ENCODE measurements around the gene ASF1A.

Gene ASF1A

DNA sequence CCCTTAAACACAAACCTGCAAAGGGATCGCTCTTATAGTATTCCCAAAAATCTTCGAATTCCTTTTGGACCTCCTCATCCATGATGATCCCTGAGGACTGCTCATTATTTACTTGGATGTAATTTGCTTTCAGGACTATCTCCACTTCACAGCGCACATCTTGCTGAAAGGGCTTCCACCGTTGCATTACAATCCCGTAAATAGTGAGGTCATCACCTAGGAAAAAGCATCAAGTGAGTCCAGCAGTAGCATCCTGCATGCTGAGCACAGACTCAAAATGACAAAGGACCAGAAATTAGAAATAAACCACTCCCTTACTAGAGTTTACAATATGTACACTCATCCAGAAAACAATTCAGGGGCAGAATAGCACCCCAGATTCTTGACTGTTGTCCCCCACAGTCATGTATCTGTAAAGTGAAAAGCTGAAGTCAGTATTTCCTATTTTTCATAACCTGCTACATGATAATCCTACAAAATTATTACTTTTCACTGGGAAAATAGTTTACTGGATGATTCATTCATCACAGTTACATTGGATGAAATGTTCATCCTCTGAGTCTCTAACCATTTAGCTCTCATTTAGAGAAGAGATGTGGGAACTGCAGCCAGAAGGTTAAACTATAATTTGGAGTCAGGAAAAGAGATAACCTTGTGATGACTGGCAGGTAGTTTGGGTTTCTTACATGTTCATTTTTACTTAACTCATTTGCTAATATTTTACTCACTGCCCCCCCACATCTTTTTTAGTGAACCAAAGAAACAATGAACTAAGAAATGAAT lies 23.8 kb downstream of the ASF1A start:
- no peak for DNase-seq

DNA sequence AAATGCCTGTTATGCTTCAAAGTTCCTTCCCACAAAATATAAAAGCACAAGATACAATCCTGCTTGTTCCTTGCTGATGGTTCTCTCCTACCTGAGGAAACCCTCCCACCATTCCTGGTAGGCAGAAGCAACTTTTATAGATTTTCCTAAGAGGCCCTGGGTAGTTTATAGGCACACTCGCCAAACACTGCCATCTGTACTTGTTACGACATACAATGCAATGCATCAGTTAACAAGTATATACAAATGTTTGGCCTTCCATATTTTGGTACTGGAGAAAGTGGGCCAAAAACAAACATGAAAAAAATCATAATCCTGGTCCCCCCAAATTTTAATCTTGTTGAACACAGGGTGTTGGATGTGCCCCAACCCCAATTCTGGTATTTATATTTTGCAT lies 24.4 kb downstream of the ASF1A start:
- no peak for DNase-seq

DNA sequence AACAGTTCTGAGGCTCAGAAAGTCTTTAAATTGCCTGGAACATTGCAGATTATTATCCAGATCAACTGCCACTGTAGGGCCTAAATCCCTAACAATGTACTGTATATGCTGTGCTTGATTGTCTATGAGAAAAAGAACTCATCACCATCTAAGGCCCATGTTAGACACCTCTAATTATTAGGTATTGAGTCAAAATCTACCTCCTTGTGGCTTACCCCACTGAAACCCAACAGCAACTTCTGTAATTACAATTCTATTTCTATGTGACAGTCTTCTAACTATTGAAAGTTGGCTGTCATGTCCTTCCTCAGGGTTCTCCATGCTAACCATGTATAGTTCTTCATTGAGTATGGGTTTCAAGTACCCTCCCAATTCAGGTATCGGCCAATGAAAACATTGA lies 27.1 kb downstream of the ASF1A start:
- no peak for DNase-seq

DNA sequence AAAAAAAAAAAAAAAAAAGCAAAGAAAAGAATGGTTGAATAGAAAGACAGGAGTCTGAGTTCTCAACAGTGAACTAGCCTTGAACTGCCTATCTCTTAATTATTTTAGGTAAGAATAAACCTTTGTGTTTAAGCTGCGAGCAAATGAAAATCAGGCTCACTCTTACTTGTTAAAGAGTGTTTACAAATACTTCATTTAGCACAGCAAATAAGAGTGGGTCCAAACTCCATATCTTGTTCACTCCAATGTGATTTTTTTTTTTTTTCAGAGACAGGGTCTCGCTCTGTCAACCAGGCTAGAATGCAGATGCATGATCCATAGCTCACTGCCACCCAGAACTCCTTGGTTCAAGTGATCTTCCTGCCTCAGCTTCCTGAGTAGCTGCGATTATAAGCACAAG lies 29.1 kb downstream of the ASF1A start:
- DNase-seq = no peak

DNA sequence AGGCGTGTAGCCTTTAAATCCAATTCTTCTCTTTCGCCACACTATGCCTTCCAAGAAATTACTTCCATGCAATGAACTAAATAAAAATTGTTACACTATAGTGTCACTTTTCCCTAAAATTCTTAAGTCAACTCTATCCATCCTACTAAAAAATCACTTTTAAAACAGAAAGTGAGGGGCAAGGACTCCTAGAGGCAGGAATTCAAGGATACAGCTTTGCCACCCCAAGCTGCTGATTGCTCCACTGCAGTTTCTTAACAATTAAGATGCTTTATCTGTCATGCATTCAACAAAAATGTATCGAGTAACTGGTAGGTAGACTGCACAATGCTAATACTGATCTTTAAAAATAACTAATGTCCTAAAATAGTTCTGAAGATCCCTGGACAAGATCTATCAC lies 36.7 kb downstream of the ASF1A start:
- no peak for DNase-seq

DNA sequence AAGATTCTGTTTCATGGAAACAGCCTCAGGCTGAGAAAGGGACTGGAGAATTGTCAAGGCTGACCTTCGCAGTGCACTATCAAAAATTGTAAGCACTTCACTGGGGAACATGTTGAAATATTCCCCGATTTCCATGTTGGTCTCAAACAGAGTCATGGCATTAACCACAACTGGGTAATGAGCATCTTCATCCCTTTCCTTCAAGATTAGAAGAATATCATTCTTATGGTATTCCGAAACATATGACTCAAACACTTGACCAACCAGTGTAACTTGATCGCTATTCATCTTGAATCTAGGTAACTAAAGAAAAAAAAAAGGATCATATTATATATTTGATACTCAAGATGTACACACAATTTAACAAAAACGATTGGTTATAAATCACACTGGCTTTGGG lies 37.5 kb downstream of the ASF1A start:
- no peak for DNase-seq

DNA sequence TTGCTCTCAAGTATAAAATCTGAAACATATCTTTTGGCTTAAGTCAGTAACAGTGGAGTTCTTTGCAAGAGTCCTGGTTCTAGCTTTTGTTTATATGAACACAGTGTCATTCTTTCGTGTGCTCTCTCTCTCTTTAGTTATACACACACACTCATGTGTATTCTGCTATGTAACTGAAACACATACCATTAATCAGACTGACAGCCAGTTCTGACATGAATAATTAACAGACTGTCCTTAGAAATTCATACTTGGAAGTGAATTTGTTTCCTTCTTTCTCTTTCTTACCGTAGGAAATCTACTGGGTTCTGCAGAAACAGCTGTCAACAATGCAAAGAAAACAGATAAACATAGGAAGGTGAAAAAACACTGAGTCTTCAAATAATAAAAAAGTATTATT lies 38.5 kb downstream of the ASF1A start:
- DNase-seq = no peak

DNA sequence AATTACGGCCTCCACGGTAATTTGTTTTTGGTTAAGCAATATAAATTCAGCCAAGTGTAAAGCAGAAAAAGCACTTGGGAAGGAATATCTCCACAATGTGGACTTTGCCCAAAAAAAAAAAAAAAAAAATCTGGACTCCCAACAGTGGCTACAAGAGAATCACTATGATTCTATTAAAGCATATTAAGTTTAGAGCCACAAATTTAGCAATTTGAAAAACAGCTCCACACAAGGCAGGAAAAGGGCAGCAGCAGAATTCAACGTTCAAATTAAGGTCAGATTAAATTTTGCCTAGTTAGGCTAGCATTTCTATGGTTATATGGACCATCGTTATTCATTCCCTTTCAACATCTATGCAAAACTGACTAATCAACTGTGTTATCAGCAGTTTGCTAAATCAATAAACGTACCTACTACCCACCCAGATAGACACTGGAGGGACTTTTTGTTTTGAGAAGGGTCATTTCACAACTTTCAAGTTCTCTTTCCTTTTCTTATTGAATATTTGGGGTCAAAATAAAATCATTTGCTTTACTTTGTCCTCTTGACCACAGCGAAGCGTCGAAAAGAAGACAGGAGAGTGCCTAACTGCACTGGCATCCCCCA lies 40.0 kb downstream of the ASF1A start:
- DNase-seq = no peak

DNA sequence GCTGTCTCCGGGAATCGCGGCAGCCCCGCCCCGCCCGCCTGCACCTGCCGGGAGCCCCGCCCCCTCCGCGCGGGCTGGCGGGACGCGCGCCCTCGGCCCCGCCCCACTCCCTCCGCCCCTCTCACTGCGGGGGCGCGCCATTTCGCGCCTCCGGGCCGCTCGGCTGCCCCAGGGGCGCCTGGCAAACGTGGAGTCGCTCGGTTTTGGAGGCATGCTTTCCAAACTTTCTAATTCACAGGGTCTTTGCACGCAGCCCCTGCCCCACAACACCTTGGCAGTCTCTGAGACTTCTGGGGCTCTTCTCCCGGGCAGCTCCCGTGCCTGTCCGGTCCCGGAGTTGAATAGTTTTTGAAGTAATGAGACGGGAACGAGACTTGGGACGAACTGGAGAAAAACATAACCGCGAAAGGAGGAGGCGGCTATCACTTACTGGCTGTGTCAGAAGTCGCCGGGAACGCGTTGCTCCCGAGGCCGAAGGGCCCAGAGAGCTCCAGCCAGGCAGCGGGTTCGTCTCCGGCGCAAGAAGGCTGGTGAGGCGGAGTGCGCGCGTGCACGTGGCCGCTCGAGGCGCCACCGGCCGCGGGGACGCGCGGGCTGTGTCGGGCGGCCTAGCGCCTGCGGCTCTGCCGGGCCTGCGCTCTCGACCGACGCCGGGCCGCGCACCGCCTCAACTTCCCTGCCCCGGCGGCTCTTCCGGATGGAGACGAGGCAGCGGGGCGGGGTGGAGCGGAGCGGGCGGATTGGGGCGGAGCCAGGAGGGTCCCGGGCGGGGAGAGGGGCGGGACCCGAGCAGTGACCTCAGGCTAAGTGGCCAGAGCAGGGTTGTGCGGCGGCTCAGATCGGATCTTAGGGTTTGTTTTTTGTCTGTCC lies 40.7 kb downstream of the ASF1A start, which contains the start of gene MCM9:
MCM9 (minus strand) TSS at position 699 of the 870 bp plus-strand sequence. CDS start 3,436 bp downstream, outside the sequence.
- peak; percentile 79 for DNase-seq

DNA sequence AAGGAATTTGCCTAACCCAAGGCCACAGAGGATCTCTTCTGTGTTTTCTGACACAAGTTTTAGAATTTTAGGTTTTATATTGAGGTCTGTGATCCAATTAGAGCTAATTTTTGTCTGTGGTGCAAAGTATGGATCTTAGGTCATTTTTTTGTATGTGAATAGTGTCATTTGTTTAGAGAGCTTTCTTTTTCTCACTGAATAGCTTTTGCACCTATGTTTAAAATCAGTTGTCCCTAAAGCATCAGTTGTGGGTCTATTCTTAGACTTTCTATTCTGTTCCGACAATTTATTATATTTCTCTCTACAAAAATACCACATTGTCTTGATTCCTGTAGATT lies 41.3 kb downstream of the ASF1A start:
- DNase-seq = no peak

DNA sequence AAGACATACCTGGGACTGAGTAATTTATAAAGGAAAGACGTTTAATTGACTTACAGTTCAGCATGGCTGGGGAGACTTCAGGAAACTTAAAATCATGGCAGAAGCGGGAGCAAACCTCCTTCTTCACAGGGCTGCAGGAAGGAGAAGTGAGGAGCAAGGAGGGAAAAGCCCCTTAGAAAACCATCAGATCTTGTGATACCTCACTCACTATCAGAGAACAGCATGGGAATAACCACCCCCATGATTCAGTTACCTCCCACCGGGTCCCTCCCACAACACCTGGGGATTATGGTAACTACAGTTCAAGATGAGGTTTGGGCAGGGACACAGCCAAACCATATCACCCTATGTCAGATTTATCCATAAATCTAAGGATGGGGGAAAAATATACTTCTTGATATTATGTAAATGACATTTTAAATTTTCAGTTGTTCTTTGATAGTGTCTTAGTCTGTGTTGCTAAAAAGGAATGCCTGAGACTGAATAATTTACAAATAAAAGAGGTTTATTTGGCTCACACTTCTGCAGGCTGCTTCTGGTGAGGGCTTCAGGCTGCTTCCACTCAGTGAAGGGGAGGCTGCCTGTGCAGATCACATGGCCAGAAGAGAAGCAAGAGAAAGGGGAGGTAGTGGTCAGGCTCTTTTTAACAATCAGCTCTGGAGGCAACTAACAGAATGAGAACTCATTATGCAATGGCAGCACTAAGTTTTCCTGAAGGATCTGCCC lies 42.2 kb downstream of the ASF1A start:
- DNase-seq = no peak

DNA sequence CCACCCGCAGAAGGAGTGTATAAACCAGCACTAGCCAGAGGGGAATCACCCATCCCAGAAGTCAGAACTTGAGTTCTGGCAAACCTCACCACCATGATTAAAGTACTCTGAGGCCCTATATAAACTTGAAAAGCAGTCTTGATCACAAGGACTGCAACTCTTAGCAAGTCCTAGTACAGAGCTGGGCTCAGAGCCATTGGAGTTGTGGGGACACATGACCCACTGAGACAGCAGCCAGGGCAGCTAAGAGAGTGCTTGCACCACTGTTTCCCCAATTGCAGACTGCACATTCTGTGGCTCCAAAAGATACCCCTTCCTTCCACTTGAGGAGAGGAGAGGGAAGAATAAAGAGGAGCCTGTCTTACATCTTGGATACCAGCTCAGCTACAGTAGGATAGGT lies 45.7 kb downstream of the ASF1A start:
- no peak for DNase-seq

DNA sequence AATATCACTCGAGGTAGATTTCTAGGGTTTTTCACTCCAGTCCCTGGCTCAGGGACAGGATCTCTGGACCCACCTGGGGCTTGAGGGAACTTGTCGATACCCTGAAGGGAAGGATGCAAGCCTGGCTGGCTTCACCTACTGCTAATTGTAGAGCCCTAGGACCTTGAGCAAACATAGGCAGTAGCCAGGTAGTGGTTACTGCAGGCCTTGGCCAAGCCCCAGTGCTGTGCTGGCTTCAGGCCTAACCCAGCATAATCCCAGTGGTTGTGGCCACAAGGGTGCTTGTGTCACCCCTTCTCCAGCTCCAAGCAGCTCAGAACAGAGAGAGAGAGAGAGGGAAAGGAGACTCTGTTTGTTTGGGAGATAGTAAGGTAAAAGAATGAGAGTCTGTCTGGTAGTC lies 46.8 kb downstream of the ASF1A start:
- no peak for DNase-seq

DNA sequence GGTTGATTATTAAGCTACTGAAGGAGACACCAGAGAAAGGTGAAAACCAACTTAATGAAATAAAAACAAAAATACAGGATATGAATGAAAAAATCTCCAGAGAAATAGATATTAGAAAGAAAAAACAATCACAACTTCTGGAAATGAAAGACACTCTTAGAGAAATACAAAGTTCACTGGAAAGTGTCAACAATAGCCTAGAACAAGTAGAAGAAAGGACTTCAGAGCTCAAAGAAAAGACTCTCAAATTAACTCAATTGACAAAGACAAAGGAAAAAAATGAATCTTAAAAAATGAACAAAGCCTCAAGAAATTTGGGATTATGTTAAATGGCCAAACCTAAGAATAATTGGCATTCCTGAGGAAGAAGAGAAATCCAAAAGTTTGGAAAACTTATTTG lies 51.3 kb downstream of the ASF1A start:
- no peak for DNase-seq

DNA sequence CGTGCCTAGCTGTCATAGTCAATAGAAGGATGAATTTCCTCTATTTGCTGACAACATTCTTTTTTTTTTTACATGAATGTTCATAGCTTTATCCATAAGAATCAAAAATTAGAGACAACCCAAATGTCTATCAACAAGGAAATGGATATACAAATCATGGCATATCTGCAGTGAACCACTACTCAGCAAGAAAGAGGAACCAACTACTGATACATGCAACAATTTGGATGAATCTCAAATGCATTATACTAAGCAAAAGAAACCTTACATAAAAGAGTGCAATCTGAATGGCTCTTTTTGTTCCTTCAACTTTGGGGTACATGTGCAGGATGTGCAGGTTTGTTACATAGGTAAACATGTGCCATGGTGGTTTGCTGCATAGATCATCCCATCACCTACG lies 58.7 kb downstream of the ASF1A start:
- DNase-seq = no peak

DNA sequence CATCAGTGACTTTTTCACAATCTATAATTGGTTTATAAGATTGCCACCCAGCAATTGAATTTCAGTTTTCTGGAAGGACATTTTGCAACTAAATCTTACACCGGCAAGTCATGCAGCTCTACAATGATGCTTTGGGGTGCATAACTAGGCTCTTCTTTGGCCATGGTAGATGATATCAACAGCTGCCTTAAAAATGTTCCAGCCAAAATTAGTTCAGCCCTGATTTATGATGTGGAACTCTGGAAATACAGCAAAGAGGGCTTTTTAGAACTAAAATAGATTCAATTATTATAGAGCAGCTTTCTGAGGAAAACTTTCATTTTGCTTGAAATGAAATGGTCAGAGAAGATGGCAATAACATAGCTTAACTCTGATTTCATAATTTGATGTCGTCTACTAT lies 59.4 kb downstream of the ASF1A start:
- DNase-seq = no peak

All from effector CD4-positive, alpha-beta T cell (primary cell).